K562 treated with DMSO at 1 percent for 12 hours (cell line): Measurements from ENCODE around the gene PATJ. TPM values are rescaled to one million over a fixed set of nuclear protein-coding genes. Genes with fewer than 3 reads are reported as not detected.

ENCODE experiments used
- total RNA-seq: library from RNA; unstranded; fragments of 300-600 nt; gene quantifications from 2 replicates; pipeline ENCODE4 v1.2.3, GENCODE V29; 2022; ENCODE audit not compliant: insufficient read depth

The PATJ gene, protein sequence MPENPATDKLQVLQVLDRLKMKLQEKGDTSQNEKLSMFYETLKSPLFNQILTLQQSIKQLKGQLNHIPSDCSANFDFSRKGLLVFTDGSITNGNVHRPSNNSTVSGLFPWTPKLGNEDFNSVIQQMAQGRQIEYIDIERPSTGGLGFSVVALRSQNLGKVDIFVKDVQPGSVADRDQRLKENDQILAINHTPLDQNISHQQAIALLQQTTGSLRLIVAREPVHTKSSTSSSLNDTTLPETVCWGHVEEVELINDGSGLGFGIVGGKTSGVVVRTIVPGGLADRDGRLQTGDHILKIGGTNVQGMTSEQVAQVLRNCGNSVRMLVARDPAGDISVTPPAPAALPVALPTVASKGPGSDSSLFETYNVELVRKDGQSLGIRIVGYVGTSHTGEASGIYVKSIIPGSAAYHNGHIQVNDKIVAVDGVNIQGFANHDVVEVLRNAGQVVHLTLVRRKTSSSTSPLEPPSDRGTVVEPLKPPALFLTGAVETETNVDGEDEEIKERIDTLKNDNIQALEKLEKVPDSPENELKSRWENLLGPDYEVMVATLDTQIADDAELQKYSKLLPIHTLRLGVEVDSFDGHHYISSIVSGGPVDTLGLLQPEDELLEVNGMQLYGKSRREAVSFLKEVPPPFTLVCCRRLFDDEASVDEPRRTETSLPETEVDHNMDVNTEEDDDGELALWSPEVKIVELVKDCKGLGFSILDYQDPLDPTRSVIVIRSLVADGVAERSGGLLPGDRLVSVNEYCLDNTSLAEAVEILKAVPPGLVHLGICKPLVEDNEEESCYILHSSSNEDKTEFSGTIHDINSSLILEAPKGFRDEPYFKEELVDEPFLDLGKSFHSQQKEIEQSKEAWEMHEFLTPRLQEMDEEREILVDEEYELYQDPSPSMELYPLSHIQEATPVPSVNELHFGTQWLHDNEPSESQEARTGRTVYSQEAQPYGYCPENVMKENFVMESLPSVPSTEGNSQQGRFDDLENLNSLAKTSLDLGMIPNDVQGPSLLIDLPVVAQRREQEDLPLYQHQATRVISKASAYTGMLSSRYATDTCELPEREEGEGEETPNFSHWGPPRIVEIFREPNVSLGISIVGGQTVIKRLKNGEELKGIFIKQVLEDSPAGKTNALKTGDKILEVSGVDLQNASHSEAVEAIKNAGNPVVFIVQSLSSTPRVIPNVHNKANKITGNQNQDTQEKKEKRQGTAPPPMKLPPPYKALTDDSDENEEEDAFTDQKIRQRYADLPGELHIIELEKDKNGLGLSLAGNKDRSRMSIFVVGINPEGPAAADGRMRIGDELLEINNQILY (N-terminal part only)
- not detected in 2 replicates for total RNA-seq

DNA sequence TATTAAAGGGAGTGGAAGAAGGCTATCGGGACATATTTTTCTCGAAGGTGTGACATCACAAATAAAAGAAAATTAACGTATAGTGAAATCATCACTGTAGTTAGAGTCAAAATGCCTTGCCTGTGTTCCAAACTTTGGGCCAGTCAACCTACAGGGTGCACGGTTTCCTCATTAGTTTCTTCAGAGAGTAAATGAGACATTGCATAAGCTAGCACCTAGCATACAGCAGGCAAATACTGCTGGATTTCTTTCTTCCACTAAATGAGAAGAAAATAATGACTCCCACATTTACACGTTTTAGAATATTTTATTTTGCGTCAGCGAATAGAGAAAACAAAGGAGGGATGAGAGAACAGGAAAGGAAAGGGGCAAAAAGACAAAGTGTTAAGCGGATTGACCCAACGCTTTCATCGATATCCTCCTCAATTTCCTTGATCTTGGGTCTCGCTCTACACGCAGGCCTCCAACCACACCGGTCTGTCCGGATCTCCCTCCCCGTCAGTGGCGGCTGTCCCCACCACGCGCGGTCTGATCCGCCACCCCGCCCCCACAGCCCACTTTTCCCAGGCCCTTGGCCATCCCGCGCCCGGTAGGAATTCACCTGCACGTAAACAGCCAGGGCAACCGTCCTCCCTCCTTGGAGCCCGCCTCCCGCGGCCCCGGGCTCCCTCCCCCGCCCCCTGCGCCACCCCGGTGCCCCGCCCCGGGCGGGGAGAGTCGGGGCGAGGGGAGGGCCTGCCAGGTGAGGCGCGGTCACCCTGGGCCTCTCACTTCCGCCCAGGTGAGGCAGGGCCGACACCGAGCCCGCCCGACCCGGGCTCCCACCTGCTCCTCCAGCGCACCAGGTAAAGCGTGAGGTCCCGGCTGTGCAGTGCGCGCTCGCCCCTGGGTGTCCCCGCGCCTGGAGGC is at the start of gene PATJ:
PATJ (plus strand) TSS at position 770 of the 909 bp plus-strand sequence. CDS start 20,413 bp downstream, outside the sequence.

DNA sequence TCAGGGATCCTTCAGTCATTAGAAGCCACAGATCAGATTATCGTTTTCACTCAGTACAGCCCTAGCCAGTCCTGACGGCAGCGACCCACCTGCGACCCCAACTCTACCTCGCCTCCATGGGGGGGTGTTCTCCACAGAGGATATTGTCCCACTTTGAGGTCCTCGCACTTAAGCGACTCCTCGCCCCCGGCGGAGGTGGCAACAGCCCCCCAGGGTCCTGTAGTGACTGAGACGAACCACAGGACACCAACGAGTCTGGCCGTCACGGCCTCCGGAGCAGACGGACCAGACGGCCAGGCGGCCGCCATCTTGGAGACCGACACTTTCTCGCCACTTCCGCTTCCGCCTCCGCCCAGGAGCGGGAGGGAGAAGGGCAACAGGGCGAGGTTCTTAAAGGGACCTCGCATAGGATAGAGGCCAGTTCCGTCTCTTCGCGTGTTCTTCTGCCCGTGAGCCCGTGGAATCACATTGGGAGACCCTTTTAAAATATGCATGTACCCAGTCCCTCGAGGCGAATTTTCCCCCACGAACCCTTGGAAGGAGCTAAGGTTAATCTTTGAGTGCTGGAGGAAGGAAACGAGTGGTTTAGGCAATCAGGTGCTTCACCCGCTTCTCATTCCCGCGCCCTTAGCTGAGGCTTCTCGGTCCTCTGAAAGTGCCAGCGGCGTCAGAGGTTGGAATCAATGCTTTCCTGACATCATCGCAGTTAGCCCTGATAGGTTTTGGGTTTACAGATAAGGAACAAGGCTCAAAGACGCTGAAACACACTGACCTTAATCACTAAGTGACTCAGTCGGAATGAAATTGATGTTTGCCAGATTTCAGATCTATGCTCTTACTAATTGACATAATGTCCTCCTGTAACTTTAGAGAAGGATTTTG is 17.2 kb upstream of the PATJ start, which contains the start of gene TM2D1:
TM2D1 (minus strand) TSS at position 329 of the 882 bp plus-strand sequence; CDS start at position 308, 21 bp downstream.

DNA sequence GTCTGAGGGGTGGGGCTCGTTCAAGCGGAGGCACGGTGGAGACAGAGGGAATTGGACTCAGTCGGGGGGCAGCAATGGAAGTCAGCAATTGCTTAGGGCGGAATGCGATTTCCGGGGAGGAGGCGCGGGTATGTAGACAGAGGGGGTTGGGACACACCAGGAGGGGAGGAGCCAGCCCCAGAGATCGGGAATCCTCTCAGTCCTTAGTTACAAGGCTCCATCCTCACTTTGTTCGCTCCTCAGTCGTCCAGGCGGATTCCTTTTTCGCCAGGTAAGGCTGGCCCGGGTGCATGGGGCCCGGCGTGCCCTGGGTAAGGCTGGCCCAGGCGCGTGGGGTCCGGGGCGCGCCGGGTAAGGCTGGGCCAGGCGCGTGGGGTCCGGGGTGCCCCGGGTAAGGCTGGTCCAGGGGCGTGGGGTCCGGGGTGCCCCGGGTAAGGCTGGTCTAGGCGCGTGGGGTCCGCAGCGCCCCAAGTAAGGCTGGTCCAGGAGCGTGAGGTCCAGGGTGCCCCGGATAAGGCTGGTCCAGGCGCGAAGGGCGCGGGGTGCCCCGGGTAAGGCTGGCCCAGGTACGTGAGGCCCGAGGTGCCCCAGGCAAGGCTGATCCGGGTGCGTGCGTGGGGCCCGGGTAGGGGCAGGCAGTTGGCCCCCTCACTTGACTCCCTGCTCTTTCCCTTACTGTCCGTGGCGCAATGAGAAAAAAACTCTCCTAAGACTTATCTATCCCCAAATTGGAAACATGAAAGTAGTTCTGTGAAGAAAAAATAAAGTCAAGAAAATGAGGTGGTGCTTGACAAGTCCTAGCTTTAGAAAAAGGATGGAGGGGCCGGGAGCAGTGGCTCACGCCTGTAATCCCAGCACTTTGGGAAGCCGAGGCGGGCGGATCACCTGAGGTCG is 452.6 kb downstream of the PATJ start, which contains the start of gene L1TD1:
L1TD1 (plus strand) TSS at position 199 of the 894 bp plus-strand sequence. CDS start 11,780 bp downstream, outside the sequence.

Other genes starting within 250 kb of the PATJ start
- gene TM2D1, start 17.3 kb upstream of the PATJ start, total RNA-seq = 28.9 and 37.9 TPM in 2 replicates